ENCODE measurements around the gene NFIX.
A peak's percentile ranks its signal among the peaks of the same experiment; 100 is the strongest.
"Not testable (repeated sequence)": the region's sequence is repeated elsewhere in the genome, so short reads cannot be mapped to it uniquely, and the experiment has no call there.

The NFIX gene

DNA sequence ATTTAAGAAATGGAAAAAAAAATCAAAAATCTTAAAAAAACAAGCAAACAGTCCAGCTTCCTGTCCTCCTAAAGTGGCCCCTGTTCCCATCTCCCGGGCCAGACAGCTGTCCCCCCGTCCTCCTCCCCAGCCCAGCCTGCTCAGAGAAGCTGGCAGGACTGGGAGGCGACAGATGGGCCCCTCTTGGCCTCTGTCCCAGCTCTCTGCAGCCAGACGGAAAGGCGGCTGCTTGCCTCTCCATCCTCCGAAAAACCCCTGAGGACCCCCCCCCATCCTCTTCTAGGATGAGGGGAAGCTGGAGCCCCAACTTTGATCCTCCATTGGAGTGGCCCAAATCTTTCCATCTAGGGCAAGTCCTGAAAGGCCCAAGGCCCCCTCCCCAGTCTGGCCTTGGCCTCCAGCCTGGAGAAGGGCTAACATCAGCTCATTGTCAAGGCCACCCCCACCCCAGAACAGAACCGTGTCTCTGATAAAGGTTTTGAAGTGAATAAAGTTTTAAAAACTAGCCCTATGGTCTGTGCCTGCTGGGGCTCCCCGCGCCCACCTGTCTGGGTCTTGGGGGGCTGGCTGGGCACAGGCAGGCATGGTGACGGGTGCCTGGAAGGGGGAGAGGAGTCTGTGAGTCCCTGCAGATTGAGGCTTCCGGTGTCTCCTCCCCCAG is 42.0 kb upstream of the NFIX start:
- TF ChIP-seq, protein P1, sequence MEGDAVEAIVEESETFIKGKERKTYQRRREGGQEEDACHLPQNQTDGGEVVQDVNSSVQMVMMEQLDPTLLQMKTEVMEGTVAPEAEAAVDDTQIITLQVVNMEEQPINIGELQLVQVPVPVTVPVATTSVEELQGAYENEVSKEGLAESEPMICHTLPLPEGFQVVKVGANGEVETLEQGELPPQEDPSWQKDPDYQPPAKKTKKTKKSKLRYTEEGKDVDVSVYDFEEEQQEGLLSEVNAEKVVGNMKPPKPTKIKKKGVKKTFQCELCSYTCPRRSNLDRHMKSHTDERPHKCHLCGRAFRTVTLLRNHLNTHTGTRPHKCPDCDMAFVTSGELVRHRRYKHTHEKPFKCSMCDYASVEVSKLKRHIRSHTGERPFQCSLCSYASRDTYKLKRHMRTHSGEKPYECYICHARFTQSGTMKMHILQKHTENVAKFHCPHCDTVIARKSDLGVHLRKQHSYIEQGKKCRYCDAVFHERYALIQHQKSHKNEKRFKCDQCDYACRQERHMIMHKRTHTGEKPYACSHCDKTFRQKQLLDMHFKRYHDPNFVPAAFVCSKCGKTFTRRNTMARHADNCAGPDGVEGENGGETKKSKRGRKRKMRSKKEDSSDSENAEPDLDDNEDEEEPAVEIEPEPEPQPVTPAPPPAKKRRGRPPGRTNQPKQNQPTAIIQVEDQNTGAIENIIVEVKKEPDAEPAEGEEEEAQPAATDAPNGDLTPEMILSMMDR (IDR thresholded peaks at IDR 0.05; ENCODE audit: insufficient read depth, low read length, poor library complexity, severe bottlenecking): no peak
- Histone ChIP-seq H3K36me3 (ENCODE audit: control insufficient read depth, insufficient read depth, low read length) (peaks cover 31% of the 10 kb centered on the region), H3K27me3 (replicated peaks; ENCODE audit: control insufficient read depth, insufficient read depth, low read length) (no peaks in the 10 kb centered on the region), H3K4me3 (replicated peaks; ENCODE audit: low read depth, low read length) (no peak overlapping the region)
- no peak for DNase-seq (ENCODE audit: extremely low read depth, insufficient read length)

DNA sequence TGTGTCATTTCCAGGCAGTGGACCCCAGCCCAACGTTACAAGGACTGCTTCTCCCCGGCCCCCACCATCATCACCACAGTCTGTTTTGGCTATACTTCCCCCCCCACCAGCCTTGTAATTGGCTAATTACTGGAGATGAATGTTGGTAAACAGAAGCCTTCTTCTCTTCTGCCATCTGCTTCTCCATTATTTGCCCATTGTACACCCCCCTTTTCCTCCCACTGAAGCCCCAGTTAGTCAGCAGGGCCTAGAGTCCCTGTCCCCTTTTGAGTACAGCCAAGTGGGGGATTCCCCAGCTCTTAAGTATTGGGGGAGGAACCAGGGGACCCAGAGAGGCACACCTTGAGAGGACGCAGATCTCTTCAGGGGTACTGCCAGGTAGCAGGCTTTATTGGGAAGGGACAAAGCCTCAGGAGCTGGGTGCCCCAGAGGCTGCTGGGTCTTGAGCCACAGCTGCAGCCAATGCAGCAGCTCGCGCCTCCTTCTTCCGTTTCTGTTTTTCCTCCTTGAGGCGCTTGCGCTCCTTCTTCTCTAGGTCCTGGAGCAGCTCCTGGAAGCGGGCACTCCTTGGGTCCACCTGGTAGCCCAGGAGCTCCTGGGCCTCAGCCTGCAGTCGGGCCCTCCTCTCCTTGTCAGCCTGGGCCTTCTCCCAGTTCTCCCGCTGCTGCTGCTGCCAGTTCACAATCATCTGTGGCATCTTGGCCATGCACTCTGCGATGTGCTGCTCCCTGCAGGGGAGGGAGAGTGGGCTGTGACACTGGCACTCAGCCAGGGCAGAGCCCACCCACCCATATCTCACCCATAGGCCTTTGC is 41.3 kb upstream of the NFIX start:
- no peaks in the 10 kb centered on the region for H3K27me3 ChIP-seq (replicated peaks; ENCODE audit: control insufficient read depth, insufficient read depth, low read length)
- no peak overlapping the region for H3K4me3 ChIP-seq (replicated peaks; ENCODE audit: low read depth, low read length)
- no peak for DNase-seq (ENCODE audit: extremely low read depth, insufficient read length)
- TF ChIP-seq, protein P1 (IDR thresholded peaks at IDR 0.05; ENCODE audit: insufficient read depth, low read length, poor library complexity, severe bottlenecking): no peak
- H3K36me3 ChIP-seq (ENCODE audit: control insufficient read depth, insufficient read depth, low read length): peaks cover 23% of the 10 kb centered on the region

DNA sequence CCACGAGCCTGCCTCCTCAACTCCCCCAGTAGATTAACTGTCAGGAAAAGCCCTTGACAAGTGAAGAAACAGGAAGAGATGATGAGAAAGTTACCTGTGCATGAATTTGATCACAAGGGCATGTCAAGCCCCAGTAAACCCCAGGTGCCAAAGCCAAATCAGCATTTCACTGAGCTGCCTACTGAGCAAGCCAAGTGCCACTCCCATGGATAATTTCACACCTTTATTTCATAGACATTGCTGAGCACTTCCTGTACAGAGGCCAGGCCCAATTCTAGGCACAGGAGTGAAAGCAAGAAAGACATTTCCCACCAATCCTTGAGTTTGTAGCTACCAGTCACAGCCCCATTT is 40.7 kb upstream of the NFIX start:
- H3K36me3 ChIP-seq (ENCODE audit: control insufficient read depth, insufficient read depth, low read length): peaks cover 18% of the 10 kb centered on the region
- no peaks in the 10 kb centered on the region for H3K27me3 ChIP-seq (replicated peaks; ENCODE audit: control insufficient read depth, insufficient read depth, low read length)
- no peak for DNase-seq (ENCODE audit: extremely low read depth, insufficient read length)
- no peak overlapping the region for H3K4me3 ChIP-seq (replicated peaks; ENCODE audit: low read depth, low read length)
- TF ChIP-seq, protein P1 (IDR thresholded peaks at IDR 0.05; ENCODE audit: insufficient read depth, low read length, poor library complexity, severe bottlenecking): no peak

DNA sequence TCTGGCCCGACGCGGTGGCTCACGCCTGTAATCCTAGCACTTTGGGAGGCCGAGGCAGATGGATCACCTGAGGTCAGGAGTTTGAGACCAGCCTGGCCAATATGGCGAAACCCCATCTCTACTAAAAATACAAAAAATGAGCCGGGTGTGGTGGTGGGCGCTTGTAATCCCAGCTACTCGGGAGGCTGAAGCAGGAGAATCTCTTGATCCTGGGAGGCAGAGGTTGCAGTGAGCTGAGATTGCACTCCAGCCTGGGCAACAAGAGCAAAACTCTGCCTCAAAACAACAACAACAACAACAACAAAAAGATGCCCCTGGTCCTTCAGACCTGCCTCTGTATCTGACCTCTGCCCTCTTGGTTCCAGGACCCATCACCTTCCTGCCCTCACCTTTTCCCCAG is 39.7 kb upstream of the NFIX start:
- Histone ChIP-seq H3K36me3 (ENCODE audit: control insufficient read depth, insufficient read depth, low read length) (peaks cover 15% of the 10 kb centered on the region), H3K4me3 (replicated peaks; ENCODE audit: low read depth, low read length) (peak overlapping the region; percentile 80)
- DNase-seq (ENCODE audit: extremely low read depth, insufficient read length); H3K27me3 ChIP-seq (replicated peaks; ENCODE audit: control insufficient read depth, insufficient read depth, low read length): not testable (repeated sequence)

DNA sequence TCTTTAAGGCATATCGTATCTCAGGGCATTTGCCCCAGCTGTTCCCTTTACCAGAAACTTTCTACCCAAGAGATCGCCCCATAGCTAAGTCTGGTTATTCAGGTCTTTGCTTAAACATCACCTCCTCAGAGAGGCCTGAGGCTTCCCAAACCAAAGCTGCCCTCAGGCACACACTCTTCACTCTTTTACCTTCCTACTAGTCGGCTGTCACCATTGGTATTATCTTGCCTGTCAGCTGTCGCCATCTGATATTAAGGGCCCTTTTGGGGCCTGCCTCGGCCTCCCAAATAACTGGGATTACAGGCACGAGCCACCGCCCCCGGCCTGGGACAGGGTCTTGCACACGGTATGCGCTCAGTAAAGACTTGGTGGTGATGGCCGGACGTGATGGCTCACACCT is 39.3 kb upstream of the NFIX start:
- peak overlapping the region; percentile 80 for H3K4me3 ChIP-seq (replicated peaks; ENCODE audit: low read depth, low read length)
- TF ChIP-seq, protein P1 (IDR thresholded peaks at IDR 0.05; ENCODE audit: insufficient read depth, low read length, poor library complexity, severe bottlenecking): no peak
- DNase-seq (ENCODE audit: extremely low read depth, insufficient read length): no peak
- no peaks in the 10 kb centered on the region for H3K27me3 ChIP-seq (replicated peaks; ENCODE audit: control insufficient read depth, insufficient read depth, low read length)
- peaks cover 15% of the 10 kb centered on the region for H3K36me3 ChIP-seq (ENCODE audit: control insufficient read depth, insufficient read depth, low read length)

Measured in GM06990 (cell line).